Activated CD4-positive, alpha-beta T cell treated with anti-CD3 and anti-CD28 coated beads, Interleukin-2, amount 10 ng/mL, durations not matched to agents 24 days and 14 days (primary cell): ENCODE results near the gene SEPTIN6. TPM values are rescaled to one million over a fixed set of nuclear protein-coding genes. Genes with fewer than 3 reads are reported as not detected.
"Not testable (repeated sequence)": the region's sequence is repeated elsewhere in the genome, so short reads cannot be mapped to it uniquely, and the experiment has no call there.

Experiments
- DNase-seq: peaks from one replicate; pipeline ENCODE4 v3.0.0; 2022
- H3K27ac Mint-ChIP-seq: one replicate; pipeline ENCODE4 v1.8.0; 2022; ENCODE audit warnings: mild to moderate bottlenecking, mixed read lengths
- H3K27me3 Mint-ChIP-seq: one replicate; pipeline ENCODE4 v1.8.0; 2022; ENCODE audit warnings: mixed read lengths
- H3K36me3 Mint-ChIP-seq: one replicate; pipeline ENCODE4 v1.8.0; 2022; ENCODE audit warnings: low read depth, mild to moderate bottlenecking, mixed read lengths
- H3K4me1 Mint-ChIP-seq: one replicate; pipeline ENCODE4 v1.8.0; 2021; ENCODE audit warnings: mixed read lengths
- H3K4me3 Mint-ChIP-seq: one replicate; pipeline ENCODE4 v1.8.0; 2022; ENCODE audit warnings: mild to moderate bottlenecking, moderate library complexity, mixed read lengths
- H3K9me3 Mint-ChIP-seq: one replicate; pipeline ENCODE4 v1.8.0; 2021; ENCODE audit warnings: mixed read lengths
- intact Hi-C: fragments of 100-400 bp; cut with micrococcal nuclease; formaldehyde crosslinking; loops from one replicate; pipeline ENCODE4 v1.15.1; 2023
- total RNA-seq: library from RNA; stranded (reverse); gene quantifications from 2 replicates; pipeline ENCODE4 v1.2.3, GENCODE V29; 2022

The SEPTIN6 gene
- total RNA-seq, 1 donor from 2014 or later: 151 TPM

DNA sequence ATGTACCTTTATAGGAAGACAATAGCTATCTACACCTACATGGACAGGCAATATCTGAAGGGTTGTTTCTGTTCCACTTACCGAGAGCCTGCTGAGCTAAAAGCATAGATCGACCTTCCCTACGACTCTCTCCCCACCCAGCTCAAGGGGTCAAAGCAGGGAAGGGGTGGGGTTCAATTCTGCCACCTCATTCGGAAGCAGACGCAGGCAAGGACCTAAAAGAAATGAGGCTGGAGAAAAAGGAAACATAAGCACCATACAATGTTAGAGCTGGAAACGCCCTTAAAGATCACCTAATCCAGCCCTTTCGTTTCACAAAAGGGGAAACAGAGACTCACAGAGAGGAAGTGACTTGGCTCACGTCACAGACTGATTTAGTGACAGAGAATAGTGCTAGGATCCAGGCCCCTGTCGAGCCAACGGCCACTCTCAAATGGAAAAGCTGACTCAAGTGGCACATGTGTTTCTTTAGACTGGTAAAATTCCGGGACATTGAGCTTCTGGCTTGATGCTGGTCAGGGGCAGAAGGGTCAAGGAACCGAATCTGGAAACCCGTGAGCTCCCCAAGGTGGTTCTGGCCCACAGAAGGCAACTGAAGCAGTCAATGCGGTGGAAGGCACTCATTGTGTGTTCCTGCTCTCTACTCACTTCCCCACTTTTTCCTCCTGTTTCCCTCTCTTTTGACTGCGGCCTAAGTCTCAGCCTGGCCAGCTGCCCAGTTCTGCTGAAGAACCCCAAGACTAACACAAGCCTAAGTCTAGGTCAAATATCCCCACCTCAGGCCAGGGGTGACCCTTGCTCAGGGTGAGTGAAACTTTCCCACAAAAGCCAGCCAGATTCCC, 7.5 kb downstream of the SEPTIN6 start:
- intact Hi-C loops: loop anchor here (2.0 kb wide), 1 partner anchor 79 kb away; the partner anchor contains the start of gene NKRF
- Mint-ChIP-seq H3K4me3 (peak overlapping the region; percentile 96), H3K4me1 (peaks cover 51% of the 10 kb centered on the region), H3K27ac (peak overlapping the region; percentile 99), H3K27me3 (no peaks in the 10 kb centered on the region), H3K9me3 (no peaks in the 10 kb centered on the region), H3K36me3 (peaks cover 26% of the 10 kb centered on the region)
- DNase-seq: peak; percentile 85

DNA sequence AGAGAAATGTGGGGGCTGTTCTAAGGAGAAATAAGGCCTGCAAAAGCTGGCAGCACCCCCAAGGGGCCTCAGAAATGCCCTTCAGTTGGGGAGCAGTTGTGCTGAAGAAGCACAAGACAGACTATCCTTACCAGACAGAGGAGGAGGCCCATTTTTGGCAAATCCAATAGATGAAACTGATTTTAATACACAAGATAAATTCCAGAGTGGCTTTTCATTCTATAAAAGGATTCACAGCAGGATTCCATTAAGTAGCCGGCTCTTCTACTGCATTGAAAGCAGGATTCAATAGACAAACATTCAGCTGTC, 8.1 kb downstream of the SEPTIN6 start:
- Mint-ChIP-seq H3K4me1 (peaks cover 51% of the 10 kb centered on the region), H3K27ac (peak overlapping the region; percentile 99), H3K9me3 (no peaks in the 10 kb centered on the region), H3K27me3 (no peaks in the 10 kb centered on the region), H3K36me3 (peaks cover 22% of the 10 kb centered on the region), H3K4me3 (peak overlapping the region; percentile 96)
- DNase-seq: peak; percentile 57
- intact Hi-C loops: loop anchor here (2.0 kb wide), 1 partner anchor 78 kb away; the partner anchor contains the start of gene NKRF

DNA sequence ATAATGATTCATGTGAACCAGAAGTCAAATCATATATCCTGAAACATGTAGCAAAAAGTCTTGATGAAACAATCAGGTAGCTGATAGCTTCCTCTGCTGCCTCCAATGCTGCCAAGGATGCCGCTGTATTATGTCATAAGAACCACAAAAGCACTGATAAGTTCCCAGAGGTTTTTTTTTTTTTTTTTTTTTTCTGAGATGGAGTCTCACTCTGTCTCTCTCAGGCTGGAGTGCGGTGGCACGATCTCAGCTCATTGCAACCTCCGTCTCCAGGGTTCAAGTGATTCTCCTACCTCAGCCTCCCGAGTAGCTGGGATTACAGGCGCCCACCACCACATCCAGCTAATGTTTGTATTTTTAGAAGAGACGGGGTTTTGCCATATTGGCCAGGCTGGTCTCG, 8.7 kb downstream of the SEPTIN6 start:
- H3K27me3 Mint-ChIP-seq, H3K9me3 Mint-ChIP-seq: not testable (repeated sequence)
- intact Hi-C loops: loop anchor here (2.0 kb wide), 1 partner anchor 78 kb away; the partner anchor contains the start of gene NKRF
- H3K27ac Mint-ChIP-seq: peak overlapping the region; percentile 99
- H3K4me3 Mint-ChIP-seq: peak overlapping the region; percentile 96
- peaks cover 21% of the 10 kb centered on the region for H3K36me3 Mint-ChIP-seq
- H3K4me1 Mint-ChIP-seq: peaks cover 53% of the 10 kb centered on the region
- peak; percentile 65 for DNase-seq

DNA sequence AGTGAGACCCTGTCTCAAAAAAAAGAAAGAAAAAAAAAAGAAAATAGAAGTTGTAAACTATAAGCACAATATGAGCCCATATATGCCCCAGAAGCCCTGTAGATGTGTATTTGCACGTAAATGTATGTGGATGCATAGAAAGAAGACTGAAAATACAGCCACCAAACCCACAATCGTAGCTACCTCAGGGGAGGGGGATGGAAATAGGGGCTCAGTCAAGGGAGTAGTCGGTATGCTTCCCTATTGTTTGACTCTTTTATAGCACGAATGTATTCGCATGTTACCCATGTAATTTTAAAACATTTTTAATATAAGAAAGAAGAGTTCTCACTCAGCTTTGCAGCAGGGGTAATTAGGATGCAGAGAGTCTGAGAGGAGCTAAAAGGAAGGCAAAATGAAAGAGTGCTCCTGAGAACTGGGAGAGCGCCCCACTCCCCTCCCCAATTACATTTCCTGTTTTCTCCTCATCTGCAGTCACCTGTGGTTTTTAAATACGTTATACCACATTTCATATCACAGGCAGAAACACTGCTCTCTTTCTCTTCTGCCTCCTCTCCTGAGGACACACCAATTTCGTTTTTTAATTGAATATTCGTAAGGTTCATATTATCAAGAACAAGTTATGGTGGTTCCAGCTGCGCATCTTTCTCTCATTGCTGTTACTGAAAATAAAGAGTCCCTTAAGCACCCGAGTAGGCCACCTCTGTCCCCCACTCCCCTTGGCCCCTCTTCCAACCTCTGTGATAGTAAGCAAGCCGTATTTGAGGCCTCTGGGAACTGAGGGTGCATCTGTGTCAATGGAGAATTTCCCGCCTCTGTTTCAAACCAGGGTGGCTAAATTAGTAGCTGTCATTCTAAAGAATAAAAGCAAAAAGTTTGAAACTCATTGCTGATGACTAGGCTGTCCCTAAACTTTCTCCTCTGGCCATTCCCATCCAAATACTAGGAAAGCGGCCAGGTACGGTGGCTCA, 10.7 kb downstream of the SEPTIN6 start:
- DNase-seq: peak; percentile 83
- Mint-ChIP-seq H3K27me3 (no peaks in the 10 kb centered on the region), H3K27ac (peak overlapping the region; percentile 95), H3K36me3 (peaks cover 17% of the 10 kb centered on the region), H3K4me3 (peak overlapping the region; percentile 83), H3K9me3 (no peaks in the 10 kb centered on the region), H3K4me1 (peaks cover 52% of the 10 kb centered on the region)
- intact Hi-C loops: loop anchor here (1.0 to 2.0 kb wide), 3 partner anchors 8 to 74 kb away; no protein-coding TSS in a partner anchor

DNA sequence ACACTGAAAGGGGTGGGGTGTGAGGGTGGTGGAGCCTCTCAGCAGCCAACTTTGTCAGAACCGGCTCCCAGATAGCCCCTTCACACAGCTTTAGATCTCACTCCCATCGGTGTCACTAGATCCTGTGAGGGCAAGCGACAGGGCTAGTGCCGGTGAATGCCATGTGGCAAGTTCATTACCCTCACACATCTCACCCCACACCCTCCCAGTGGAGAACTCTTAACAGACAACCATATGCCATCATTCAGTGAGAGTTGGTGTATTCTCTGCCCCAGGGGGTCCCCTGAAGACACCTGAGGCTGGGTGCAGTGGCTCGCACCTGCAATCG, 15.3 kb downstream of the SEPTIN6 start:
- intact Hi-C loops: loop anchor here (1.0 kb wide), 1 partner anchor 22 kb away; no protein-coding TSS in a partner anchor
- Mint-ChIP-seq H3K4me1 (peaks cover 36% of the 10 kb centered on the region), H3K9me3 (no peaks in the 10 kb centered on the region), H3K36me3 (peaks cover 18% of the 10 kb centered on the region), H3K27me3 (no peaks in the 10 kb centered on the region), H3K4me3 (peak overlapping the region; percentile 85), H3K27ac (peak overlapping the region; percentile 96)
- DNase-seq: peak; percentile 63

DNA sequence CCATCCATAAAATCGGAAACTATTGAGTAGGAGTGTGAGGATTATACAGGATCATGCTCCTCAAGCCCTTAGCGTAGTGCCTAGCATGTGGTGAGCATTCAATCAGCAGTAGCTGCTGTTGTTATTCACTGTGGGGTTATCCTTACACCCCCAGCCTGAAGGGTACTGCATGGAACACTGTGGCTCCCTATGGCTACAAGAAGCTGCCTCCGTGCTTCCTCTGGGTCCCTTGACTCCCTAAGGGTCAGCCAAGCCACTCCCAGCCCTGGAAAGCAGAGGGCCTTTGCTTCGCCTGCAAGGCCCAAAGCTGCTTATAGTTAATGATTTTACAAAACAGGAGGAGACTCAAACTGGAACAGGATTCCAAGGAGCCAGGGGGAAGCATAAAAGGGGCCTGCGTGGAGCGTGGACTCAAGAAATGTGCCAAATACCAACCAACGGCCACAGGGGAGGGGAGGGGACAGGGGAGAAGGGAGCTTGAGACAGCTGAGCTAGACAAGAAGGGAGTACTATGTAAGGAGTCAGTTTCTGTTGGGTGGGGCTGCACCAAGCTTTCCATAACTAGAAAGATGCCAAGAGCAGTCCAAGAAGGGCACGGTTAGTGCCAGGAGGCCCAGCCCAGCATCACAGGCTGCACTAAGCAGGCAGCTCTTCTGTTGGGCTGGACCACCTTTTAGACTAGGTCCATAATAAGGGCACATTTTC, 15.9 kb downstream of the SEPTIN6 start:
- intact Hi-C loops: loop anchor here (1.0 kb wide), 1 partner anchor 22 kb away; no protein-coding TSS in a partner anchor
- Mint-ChIP-seq H3K36me3 (peaks cover 23% of the 10 kb centered on the region), H3K27ac (peak overlapping the region; percentile 96), H3K4me1 (peaks cover 37% of the 10 kb centered on the region), H3K27me3 (no peaks in the 10 kb centered on the region), H3K4me3 (peak overlapping the region; percentile 85), H3K9me3 (no peaks in the 10 kb centered on the region)
- DNase-seq: no peak

DNA sequence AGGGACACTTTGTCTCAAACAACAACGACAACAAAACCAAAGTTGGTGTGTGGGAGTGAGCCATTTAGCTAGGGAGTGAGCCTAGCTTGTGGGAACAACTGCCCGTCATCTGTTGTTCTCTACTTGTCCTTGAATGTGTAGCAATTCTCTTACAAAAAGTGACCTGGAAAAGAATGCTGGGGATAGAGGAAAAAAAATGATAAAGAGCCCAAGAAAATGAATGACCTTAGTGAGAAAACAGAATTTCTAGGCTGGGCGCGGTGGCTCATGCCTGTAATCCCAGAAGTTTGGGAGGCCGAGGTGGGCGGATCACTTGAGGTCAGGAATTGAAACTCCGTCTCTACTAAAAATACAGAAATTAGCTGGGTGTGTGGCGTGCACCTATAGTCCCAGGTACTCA, 19.6 kb downstream of the SEPTIN6 start:
- DNase-seq: no peak
- intact Hi-C loops: no loop called here
- Mint-ChIP-seq H3K9me3 (no peaks in the 10 kb centered on the region), H3K4me3 (no peak overlapping the region), H3K27ac (no peak overlapping the region), H3K4me1 (peaks cover 21% of the 10 kb centered on the region), H3K27me3 (no peaks in the 10 kb centered on the region), H3K36me3 (peaks cover 23% of the 10 kb centered on the region)

DNA sequence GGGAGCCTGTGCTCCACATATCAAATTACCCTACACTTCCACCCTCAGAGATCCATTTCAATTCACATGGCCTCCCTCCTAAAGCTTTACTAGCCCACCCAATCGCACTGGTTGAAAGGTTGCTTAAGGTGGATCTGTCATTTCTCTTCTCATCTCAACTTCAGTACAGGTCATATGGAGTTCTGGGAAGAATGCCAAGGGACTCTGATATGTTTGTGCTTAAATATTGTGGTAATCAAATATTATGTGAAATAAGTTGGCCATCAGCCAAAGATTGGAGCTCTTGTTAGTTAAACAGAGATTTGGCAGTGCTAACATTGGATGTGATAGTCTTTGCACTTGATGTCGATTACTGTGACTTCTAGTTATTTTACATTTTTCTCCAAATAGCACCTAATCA, 20.5 kb downstream of the SEPTIN6 start:
- Mint-ChIP-seq H3K27me3 (no peaks in the 10 kb centered on the region), H3K4me1 (peaks cover 17% of the 10 kb centered on the region), H3K4me3 (no peak overlapping the region), H3K27ac (no peak overlapping the region), H3K36me3 (peaks cover 23% of the 10 kb centered on the region), H3K9me3 (no peaks in the 10 kb centered on the region)
- intact Hi-C loops: no loop called here
- no peak for DNase-seq

DNA sequence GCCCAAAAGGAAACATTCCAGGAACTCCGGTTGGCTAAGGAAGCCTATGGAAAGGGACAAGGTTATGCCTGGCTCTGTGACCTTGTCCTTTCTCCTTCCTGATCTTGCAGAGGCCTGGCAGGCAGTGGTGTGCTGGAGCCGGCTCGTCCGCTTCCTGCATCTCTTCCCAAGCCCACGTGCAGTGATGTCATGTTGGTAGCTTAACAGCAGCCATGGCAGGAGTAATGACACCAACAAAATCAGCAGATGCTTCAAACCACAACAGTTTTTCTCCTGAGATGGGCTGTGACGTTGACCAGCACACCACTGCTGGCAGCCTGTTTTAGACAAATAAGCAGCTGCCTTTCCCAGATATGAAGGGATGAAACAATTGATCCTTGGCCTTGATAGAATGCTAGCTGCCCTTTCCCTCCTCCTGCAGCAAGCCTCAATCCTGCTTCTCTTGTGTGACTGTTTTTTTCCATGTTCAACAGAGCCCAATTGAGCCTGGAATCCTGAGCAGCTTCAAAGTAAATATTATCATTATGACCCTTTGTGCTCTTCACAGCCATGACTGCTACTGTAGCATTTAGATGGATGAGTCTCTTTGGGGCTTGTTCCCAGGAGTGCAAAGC, 23.4 kb downstream of the SEPTIN6 start:
- Mint-ChIP-seq H3K4me1 (peaks cover 9% of the 10 kb centered on the region), H3K36me3 (peaks cover 25% of the 10 kb centered on the region), H3K27me3 (no peaks in the 10 kb centered on the region), H3K9me3 (no peaks in the 10 kb centered on the region), H3K4me3 (no peak overlapping the region), H3K27ac (peak overlapping the region; percentile 45)
- intact Hi-C loops: no loop called here
- no peak for DNase-seq

DNA sequence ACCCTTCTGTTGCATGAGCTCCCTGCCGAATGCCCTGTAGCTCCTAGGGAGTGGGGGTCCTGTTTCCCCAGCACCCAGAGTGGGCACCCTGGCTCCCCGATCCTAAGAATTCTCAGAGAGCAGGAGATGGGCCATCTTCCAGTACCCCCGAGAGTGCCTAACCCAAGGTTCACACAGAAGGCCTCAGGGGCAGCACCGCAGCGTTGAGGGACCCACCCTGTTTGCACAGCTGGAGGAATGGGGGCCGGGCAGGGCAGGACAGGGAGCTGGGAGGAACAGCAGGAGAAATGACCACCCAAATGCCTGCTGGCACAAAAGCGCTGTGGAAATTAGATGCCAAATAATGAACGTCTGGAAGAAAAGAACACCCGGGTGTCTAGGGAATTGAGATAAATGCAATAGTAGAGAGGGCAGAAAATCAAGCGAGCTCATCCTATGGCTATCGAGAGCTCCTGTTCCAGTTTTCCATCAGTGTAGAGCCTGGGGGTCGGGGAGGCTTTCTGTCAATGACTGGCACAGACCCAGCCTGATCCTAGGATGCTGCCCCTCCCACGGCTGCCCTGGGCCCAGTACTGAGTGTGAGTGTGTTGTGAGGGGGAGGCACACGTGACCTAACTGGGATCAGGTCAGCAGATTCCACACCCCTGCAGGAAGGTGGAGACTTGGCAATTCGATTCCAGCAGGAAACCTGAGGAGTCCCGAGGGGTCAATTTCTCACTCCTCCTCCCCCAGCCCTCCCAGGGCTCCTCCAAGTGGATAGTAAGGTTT, 25.7 kb downstream of the SEPTIN6 start:
- Mint-ChIP-seq H3K9me3 (no peaks in the 10 kb centered on the region), H3K27ac (peak overlapping the region; percentile 48), H3K4me1 (peaks cover 10% of the 10 kb centered on the region), H3K27me3 (no peaks in the 10 kb centered on the region), H3K36me3 (peaks cover 26% of the 10 kb centered on the region), H3K4me3 (no peak overlapping the region)
- intact Hi-C loops: no loop called here
- no peak for DNase-seq

DNA sequence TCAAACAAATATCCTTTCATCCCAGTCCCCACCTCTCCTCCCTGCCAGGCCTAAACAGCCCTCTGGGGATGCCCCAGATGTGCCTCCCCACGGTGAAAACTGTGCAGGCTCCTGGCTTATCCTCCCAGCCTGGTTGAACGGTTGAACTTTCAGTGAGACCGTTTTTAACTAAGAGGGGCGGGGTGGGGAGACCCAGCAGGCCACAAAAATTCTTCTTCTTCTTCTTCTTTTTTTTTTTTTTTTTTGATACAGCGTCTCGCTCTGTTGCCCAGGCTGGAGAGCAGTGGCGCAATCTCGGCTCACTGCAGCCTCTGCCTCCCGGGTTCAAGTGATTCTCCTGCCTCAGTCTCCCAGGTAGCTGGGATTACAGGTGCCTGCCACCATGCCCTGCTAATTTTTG, 28.1 kb downstream of the SEPTIN6 start:
- H3K4me3 Mint-ChIP-seq, H3K27ac Mint-ChIP-seq, DNase-seq, H3K9me3 Mint-ChIP-seq, H3K27me3 Mint-ChIP-seq, intact Hi-C loops: not testable (repeated sequence)
- H3K36me3 Mint-ChIP-seq: peaks cover 30% of the 10 kb centered on the region
- H3K4me1 Mint-ChIP-seq: peaks cover 15% of the 10 kb centered on the region

DNA sequence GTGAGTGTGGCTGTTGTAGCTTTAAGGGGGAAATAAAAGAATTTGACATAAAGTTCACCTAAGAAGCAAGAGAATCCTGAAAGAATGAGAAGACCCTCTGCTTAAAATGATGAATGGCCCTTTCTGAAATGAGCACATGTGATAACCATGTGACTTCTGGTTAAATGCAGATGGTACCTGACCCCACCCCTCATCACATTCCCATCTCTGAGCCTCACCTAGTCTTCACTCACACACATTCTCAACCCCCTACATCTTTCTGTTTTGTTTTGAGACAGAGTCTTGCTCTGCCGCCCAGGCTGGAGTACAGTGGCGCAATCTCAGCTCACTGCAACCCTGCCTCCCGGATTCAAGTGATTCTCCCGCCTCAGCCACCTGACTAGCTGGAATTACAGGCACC, 31.5 kb downstream of the SEPTIN6 start:
- Mint-ChIP-seq H3K27ac (peak overlapping the region; percentile 37), H3K27me3 (no peaks in the 10 kb centered on the region), H3K4me3 (no peak overlapping the region), H3K4me1 (peaks cover 26% of the 10 kb centered on the region), H3K9me3 (no peaks in the 10 kb centered on the region), H3K36me3 (peaks cover 43% of the 10 kb centered on the region)
- no peak for DNase-seq
- intact Hi-C loops: no loop called here
